Endothelial cell of umbilical vein (primary cell): Measurements from ENCODE around the gene ZNF629.

Experiments used
- EZH2 ChIP-seq: IDR thresholded peaks from 2 replicates; pipeline ENCODE4 v1.6.1; 2012; ENCODE audit warnings: borderline replicate concordance, low read depth, mild to moderate bottlenecking, moderate library complexity, low read length, inconsistent platforms; ENCODE audit not compliant: severe bottlenecking
- FOS ChIP-seq: IDR thresholded peaks from 2 replicates; pipeline ENCODE4 v1.6.1; 2011; ENCODE audit warnings: mild to moderate bottlenecking, low read length, moderate library complexity, borderline replicate concordance; ENCODE audit not compliant: insufficient read depth
- GATA2 ChIP-seq: IDR thresholded peaks from 2 replicates; pipeline ENCODE4 v1.7.0; 2011; ENCODE audit warnings: low read depth, mild to moderate bottlenecking, moderate library complexity, mixed read lengths, low read length; ENCODE audit not compliant: insufficient read length, insufficient read depth
- MYC ChIP-seq: IDR thresholded peaks from one replicate; pipeline ENCODE4 v1.6.1; 2011; ENCODE audit warnings: mild to moderate bottlenecking, low read depth, low read length
- POLR2A ChIP-seq: IDR thresholded peaks from 2 replicates; pipeline ENCODE4 v1.6.1; 2012; ENCODE audit warnings: low read depth, mild to moderate bottlenecking, control low read depth, low read length
- POLR2AphosphoS5 ChIP-seq: IDR thresholded peaks from 2 replicates; pipeline ENCODE4 v1.6.1; 2012; ENCODE audit warnings: low read depth, mild to moderate bottlenecking, control low read depth, low read length, moderate library complexity; ENCODE audit not compliant: insufficient read depth
- TF ChIP-seq, protein P1 (sequence below), 2 donors: IDR thresholded peaks; 1 replicate in 1 of 2; 2 replicates in 1 of 2; pipeline ENCODE4 v1.5.1; 2011; ENCODE audit warnings: low read length in 2 of 2, mild to moderate bottlenecking in 2 of 2, moderate library complexity in 2 of 2, control low read depth in 1 of 2, inconsistent platforms in 1 of 2, low read depth in 1 of 2; ENCODE audit not compliant: insufficient read depth in 1 of 2; ENCODE audit errors: extremely low read depth in 1 of 2
- TF ChIP-seq, protein P2 (sequence below): IDR thresholded peaks from 2 replicates; pipeline ENCODE4 v1.6.1; 2011; ENCODE audit not compliant: insufficient read depth, insufficient read length

DNA sequence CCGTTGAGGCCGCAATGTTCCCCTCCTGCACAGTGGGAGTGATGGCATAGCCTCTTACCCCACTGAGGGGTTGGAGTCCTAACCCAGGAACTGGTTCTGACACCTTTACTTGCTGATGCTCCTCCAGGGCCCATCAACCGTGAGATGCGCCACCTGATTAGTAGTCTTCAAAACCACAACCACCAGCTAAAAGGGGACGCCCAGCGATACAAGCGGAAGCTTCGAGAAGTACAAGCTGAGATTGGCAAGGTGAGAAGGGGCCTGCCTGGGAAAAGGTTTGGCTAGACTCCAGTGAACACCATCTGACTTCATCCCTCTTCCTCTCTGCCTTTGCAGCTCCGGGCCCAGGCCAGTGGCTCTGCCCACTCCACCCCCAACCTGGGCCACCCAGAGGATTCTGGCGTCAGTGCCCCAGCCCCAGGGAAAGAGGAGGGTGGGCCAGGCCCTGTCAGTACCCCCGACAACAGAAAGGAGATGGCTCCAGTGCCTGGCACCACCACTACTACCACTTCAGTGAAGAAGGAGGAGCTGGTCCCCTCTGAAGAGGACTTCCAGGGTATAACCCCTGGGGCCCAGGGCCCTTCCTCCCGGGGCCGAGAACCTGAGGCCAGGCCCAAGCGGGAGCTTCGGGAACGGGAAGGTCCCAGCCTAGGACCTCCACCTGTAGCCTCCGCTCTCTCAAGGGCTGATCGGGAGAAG lies 19.1 kb downstream of the ZNF629 start:
- no peak for TF ChIP-seq POLR2A
- no peak for TF ChIP-seq POLR2AphosphoS5
- TF ChIP-seq EZH2 = no peak
- TF ChIP-seq, protein P1, sequence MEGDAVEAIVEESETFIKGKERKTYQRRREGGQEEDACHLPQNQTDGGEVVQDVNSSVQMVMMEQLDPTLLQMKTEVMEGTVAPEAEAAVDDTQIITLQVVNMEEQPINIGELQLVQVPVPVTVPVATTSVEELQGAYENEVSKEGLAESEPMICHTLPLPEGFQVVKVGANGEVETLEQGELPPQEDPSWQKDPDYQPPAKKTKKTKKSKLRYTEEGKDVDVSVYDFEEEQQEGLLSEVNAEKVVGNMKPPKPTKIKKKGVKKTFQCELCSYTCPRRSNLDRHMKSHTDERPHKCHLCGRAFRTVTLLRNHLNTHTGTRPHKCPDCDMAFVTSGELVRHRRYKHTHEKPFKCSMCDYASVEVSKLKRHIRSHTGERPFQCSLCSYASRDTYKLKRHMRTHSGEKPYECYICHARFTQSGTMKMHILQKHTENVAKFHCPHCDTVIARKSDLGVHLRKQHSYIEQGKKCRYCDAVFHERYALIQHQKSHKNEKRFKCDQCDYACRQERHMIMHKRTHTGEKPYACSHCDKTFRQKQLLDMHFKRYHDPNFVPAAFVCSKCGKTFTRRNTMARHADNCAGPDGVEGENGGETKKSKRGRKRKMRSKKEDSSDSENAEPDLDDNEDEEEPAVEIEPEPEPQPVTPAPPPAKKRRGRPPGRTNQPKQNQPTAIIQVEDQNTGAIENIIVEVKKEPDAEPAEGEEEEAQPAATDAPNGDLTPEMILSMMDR (IDR thresholded peaks at IDR 0.05; ENCODE audit: extremely low read depth in 1 of 2, insufficient read depth in 1 of 2, low read depth in 1 of 2, low read length in 2 of 2) = no peak
- TF ChIP-seq FOS = no peak
- TF ChIP-seq GATA2 = no peak
- TF ChIP-seq MYC = no peak
- TF ChIP-seq, protein P2, sequence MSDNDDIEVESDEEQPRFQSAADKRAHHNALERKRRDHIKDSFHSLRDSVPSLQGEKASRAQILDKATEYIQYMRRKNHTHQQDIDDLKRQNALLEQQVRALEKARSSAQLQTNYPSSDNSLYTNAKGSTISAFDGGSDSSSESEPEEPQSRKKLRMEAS = no peak
